ENCODE results near the gene EIF1.

GRCh38 chr17:41664172-41664457 lies 24.6 kb upstream of the EIF1 start:
- TF ChIP-seq CTCF (IDR thresholded peaks at IDR 0.05 in 4 of 5, conservative IDR thresholded peaks at IDR 0.05 in 1 of 5) (no peak), POLR2A (IDR thresholded peaks at IDR 0.05) (no peak)

Data from gastrocnemius medialis (tissue), 4 donors.